GM21528 (cell line): ENCODE results near the gene PBX2.

ENCODE experiments used
- ATAC-seq: cut with Tn5 transposase; IDR thresholded peaks from one replicate; pipeline ENCODE4 v1.9.1; 2021; ENCODE audit warnings: mild to moderate bottlenecking, moderate library complexity; ENCODE audit not compliant: unreplicated experiment, low FRiP score

The PBX2 gene

DNA sequence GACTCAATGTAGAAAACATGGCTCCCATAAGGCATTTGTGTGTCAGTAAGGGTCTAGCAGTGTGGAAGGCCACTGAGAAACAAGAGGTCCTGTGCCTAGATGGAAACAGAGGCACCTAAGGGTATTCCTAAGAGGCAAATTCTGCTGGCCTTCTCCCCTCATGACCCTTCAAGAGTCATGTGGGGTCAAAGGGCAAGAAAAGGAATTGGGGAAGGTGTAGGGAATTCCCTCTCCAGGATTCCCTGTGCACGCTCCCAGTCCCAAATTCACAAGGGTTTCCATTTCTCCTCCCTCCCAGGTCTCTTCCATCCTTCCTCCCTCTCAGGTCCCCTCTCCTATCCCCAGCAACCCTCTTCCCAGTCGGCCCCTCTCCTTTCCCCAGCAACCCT is 14.7 kb downstream of the PBX2 start:
- ATAC-seq = no peak

DNA sequence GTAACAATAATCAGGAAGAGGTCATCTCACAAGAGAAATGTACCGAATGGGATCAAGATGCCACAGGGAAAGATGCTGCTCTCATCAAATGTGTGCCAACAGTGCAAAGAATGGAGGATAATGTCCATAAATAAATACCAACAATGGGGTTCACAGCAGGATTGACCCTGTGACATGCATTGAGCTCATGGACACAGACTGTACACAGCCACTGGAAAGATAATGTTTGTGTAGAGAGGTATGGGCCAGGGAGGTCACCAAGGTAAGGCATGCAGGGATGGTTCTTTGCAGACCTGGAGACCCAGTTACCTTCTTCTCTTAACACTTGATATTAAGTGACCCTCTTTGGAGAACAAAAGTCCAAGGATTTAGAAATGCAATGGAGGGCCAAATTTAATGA is 15.6 kb downstream of the PBX2 start:
- no peak for ATAC-seq

DNA sequence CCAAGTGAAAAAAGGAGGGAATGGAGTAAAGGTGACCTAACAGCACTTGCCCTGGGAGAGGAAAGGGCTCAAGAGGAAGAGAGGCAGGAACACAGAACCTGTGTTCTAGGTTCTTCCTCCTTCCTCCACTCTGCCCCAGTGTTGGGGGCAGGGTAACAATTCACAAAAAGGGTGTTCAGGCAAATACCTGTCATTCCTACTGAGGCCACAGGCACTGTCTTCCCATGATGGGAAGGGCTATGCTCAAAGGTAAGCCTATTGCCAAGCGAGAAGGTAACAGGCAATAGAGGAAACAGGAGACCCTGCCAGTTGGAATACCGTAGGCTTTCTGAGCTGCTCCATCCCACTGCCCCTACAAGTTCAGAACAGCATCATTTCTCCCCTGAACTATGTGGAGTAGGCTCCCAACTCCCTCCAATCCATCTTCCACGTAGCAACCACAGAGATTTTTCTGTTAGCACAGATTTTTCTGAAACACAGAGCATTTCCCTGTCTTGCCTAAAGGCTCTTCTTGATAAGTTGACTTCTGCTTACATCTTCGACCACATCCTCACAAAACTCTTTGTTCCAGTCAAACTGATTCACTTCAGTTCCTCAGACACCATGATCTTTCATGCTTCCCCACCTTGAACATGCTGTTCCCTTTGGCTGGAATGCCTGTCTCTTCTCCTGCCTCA is 16.8 kb downstream of the PBX2 start:
- no peak for ATAC-seq

DNA sequence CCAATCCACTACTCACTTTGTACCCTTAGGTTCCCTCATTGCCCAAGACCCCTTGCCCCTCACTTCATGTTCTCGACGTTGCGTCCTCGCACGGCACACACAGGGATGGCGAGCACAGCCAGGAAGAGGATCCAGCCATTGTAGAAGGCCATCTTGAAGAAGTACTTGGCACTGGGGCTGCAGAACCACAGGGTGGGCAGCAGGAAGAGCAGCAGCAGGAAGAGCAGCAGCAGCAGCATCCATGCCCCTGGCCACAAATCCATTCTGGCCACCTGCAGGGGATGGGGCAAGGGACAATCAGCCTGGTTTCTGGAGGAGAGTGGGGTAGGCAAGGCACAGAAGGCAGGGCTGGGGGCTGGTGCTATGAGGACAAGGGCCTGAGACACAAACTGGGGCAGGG is 18.8 kb downstream of the PBX2 start:
- ATAC-seq = no peak

DNA sequence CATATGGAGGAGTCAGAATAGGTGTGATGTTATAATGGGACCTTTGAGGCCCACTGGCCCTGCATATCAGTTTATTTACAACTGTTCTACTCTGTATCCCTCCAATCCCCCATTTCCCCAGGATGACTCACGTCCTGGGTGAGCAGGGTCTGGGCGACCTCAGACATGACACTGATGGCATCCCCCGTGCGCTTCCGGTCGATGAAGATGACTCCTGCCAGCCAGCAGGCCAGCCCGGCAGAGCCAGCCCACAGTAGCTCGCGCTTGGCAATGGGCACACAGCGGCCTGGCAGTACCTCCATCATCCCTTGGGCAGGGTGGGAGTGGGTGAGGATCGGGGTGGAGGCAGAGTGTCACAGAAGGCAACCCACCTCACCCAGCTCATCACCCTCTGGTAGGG is 19.7 kb downstream of the PBX2 start:
- no peak for ATAC-seq

DNA sequence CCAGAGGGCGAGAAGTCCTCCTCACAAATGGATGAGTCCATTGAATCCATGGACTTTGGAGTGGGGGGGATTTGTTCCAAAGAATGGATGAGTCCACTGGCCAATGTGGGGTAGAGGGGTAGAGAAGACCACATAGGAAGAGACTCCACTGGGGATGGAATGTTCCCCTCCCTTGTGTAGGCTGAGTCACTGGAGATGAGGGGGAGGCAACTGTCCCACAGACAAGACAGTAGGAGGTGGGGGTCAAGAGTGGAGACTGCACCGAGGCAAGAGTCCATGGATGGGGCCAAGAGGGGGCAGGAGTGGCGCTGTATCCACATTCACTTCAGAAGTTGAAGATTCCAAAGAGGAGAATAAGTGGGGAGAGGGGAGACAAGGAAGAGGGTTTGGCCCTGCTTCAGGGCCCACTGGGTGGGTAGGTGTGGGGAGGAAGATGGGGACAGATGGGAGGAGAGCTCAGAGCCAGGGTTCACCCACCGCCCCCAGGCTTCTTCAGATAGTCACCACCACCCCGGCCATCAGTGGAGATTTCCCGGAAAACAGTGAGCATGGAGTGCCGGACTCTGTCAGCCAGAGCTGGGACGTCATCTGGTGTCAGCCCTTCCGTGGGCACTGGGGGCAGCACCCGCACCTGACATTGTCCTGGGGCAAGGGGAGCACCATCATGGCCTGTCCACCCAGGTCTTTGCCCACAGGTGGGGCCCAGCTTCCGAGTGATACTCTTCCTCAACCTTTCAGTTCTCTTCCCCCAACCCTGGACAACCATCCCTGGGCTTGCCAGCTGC is 21.0 kb downstream of the PBX2 start:
- ATAC-seq = no peak

DNA sequence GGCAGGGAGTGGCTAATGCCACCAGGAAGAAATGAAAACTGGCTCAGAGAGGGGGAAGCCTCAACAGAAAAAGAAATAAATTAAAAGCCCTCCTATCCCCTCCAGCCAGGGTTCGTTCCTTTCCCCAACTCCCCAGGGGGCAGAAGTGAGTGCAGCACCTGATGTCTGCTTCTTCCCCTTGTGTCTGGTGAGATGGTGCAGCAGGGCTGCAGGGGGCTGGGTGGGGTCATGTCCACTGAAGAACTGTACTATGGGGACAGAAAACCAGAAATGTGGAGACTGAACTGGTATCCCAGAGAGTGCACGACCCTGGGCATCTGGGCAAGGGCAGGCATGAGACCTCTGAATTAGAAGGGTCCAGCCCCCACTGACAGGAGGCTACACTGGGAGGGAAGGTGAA is 21.7 kb downstream of the PBX2 start:
- ATAC-seq = no peak

DNA sequence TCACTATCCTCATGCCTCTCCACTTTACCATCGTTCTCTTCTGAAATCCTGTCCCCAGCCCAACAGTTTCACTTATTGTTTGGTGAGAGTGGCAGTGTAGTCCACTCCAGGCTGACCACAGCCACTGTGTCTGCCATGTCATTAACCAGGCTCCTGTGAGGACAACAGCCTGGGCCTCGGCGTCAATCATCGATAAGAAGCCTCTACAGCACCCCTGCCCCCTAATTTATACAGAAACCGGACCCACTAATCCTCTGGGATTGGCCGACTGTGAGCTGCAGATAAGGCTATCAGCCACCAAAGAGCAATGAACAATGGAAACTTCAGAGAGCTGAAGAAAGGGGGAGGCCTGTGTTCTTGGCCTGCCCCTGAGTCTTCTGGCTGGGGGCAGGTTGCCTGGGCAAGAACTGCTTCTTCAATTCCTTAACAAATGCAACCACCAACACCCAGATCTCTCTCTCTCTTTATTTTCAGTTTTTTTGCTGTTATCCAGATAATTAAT is 22.2 kb downstream of the PBX2 start:
- ATAC-seq = no peak

DNA sequence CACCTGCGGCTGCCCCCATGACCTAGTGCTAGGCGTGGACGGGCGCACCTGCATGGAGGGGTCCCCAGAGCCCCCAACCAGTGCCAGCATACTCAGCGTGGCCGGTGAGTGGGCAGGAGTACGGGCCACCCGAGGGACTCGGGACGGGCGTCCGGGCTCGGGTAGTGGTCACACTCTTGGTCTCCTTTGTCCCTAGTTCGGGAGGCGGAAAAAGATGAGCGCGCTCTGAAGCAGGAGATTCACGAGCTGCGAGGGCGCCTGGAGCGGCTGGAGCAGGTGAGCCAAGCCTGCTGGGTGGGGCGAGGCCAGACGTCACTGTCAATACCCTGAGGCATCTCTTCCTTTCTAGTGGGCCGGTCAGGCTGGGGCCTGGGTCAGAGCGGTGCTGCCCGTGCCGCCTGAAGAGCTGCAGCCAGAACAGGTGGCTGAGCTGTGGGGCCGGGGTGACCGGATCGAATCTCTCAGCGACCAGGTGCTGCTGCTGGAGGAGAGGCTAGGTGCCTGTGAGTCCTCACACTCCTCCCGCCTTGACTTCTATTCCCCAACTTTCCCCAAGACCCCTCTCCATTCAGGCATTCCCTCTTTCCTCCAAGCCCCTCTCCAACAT is 22.7 kb downstream of the PBX2 start:
- ATAC-seq = no peak

DNA sequence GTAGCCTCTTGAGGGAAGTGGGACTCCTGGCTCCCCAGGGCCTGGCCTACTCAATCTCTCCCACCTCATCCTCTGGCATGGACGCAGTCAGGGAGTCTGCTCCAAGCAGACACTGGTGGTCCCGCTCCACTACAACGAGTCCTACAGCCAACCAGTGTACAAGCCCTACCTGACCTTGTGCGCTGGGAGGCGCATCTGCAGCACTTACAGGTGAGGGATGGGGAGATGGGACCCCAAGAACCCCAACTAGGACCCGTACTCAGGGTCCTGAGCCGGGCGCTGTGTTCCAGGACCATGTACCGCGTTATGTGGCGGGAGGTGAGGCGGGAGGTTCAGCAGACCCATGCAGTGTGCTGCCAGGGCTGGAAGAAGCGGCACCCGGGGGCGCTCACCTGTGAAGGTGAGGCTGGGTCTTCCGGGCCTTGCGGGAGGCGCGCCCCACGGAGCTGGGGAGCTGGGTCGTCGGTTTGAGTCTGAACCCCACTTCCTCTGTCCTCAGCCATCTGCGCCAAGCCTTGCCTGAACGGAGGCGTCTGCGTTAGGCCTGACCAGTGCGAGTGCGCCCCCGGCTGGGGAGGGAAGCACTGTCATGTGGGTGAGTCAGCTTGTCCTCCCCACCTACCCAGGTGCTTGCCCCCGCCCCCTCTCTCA is 23.5 kb downstream of the PBX2 start:
- ATAC-seq = no peak

DNA sequence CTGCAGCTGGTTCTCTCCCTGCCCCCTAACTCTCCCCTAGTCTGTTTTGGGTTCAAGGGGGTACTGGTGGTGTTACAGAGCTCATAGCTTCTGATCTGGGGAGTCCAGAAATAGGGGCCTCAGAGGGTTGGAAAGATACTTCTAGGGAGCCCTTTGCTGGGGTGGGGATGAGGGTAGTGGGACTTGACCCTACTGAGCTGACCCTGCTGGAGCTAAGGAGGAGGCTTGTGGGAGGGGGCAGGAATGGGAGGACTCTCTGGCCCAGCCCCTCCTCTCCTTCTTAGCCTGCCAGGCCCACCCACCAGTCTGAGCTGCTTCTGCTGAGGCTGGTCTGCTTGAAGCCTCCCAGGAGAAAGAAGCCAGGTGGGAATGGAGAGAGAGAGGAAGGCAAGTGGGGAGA is 25.7 kb downstream of the PBX2 start, which contains the start of gene EGFL8:
Gene EGFL8 (plus strand): TSS at position 301 of the 400 bp plus-strand sequence. CDS start 1,571 bp downstream, outside the sequence.
- no peak for ATAC-seq

DNA sequence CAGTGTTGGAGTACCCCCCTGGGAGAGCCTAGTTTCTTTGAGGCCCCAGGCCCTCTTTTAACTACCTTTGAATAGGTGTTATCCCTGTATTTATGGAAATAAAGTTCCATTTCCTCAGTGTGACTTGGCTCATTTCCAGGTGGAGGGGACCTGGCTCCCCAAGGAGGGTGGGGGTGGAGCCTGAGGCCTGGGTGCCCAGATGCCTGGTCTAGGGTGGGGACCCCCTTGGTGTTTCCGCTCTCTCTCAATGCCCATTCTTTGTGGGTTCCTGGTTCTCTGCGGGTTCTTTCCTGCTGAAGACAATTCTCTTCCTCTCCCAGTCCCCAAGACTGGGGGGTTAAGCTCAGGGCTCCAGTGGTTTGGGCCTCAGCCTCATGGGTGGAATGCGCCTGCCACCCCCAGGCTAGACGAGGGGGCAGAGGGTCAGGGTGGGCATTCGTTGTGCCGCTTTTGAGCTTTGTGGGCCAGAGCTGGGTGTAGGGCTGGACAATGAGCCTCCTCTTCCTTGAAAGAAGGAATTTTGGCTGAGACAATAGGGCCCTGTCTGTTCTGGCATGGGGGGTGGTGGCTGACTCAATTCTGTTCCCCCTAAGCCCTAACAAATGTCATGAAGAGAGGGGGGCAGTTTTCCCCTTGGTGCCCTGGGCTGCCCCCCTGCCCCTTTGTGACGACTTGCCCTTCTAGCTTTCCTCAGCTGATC is 26.3 kb downstream of the PBX2 start:
- no peak for ATAC-seq

DNA sequence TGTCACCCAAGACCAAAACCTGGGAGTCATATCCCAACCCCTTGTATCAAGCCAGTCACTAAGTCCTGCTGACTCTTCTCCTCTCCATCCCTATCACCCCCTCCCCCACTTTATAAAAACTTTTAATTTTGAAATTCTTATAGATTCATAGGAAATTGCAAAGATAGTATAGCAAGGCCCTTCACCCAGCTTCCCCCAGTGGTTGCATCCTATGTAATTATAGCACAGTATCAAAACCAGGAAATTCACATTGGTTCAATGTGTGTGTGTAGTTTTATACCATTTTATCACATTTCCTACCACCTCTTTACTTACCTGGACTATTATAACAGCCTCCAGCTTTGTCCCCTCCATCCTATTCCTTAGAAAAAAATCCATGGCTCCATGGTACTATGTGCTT is 31.9 kb downstream of the PBX2 start:
- no peak for ATAC-seq

DNA sequence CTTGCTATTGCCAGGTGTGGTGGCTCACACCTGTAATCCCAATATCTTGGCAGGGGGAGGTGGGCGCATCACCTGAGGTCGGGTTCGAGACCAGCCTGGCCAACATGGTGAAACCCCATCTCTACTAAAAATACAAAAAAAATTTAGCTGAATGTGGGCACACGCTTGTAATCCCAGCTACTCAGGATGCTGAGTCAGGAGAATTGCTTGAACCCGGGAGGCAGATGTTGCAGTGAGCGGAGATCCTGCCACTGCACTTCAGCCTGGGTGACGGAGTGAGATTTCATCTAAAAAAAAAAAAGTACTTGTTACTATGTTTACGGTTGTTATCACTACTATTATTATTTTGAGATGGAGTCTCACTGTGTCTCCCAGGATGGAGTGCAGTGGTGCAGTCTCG is 33.1 kb downstream of the PBX2 start:
- no peak for ATAC-seq

DNA sequence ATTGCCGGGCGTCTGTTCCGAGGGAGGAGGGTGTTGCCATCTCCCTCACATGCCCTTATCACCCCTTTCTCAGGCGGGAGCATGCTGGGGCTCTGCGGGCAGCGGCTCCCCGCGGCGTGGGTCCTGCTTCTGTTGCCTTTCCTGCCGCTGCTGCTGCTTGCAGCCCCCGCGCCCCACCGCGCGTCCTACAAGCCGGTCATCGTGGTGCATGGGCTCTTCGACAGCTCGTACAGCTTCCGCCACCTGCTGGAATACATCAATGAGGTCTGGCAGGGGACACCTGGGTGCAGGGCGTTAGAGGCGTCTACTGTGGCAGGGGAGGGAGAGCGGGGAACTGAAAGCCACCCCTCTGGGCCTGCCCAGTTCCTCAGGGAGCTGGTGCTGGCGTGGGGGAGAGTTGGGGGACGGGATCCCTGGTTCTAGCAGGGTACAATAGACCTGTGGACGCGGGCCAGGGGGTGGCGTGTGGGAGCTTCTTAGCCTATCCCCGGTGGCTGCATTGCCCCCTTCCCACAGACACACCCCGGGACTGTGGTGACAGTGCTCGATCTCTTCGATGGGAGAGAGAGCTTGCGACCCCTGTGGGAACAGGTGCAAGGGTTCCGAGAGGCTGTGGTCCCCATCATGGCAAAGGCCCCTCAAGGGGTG is 35.4 kb downstream of the PBX2 start:
- no peak for ATAC-seq

DNA sequence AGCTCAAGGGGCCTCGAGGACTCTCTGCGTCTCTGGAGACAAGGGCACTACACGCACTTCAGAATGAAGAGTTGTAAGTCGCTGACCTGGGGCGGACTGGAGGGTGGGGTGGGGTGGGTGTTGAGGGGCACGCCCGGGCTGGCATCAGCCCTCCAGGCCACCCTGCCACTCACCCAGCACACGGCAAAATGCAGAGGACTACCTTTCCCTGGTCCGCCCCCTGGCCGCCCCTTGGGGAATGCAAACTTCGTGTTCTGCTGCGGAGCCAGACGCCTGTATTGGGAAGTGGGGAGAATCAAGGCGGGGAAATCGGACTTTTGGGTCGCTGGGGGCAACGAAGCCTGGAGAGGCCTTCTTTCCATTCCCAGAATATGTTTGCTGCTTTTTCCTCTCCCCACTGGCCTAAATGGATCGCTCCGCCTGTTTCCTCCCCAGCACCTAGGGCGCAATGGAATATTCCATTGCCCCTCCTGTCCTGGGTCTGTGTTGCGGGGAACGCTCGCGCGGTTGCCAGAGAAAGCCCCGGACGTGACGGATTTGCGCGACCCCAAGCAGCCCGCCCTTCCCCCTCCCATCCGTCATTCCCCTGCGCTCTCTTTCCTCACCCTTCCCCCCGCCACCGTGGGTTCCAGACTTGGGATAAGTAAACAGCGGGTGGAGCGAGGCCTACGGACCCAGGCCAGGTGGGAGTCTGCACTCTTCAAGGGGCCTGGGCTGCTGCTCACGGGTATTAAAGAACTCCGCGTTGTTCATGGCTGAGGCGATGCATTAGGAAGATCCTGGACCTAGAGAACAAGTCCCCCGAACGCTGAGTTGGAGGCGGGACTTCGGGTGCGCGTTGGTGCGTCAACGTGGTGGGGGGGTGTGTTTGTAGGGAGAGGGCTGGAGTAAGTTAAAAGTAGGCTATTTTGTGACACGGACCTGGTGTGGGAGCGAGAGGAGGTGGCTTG is 36.2 kb downstream of the PBX2 start, which contains the start of gene PPT2:
Gene PPT2 (plus strand): TSS at position 578 of the 950 bp plus-strand sequence. CDS start 454 bp downstream, outside the sequence.
- no peak for ATAC-seq

DNA sequence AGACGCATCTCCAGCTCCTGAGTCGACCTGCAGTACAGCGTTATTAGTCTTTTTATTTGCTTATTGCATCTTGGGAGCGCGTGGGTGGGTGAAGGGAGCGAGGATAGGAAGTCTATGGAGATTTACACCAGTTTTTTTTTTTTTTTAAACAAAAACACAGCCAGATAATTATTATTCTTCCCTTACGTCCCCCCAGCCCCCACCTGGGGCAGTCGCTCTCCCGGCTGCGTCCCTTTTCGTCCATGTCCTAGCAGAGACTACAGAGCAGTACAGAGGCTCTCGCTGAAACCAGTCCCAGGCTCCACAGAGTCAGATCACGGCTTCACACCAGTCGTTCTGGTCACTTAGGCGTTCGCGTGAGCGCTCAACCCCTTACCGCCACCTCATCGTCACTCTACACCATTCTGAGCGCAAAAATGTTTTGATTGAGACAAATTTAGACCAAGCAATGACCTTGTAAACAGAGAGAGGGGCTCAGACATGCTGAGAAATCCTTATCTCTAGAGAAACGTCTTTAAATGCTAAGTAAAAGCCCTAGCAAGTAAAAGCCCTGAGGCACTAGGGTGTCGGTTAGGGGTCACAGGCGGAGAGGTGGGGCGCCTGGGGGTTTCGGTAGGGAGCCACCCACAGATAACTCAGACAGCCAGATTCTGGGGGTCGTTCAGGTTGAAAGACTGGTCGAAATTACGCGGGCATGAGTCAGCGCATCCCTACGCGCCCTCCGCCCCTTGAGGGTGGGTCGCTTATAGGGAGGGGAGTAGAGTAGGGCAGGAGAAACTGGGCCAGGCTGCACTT is 37.0 kb downstream of the PBX2 start:
- ATAC-seq = no peak
